Liver (tissue), 2 donors: ENCODE results near the gene CATSPERZ.

Experiments used
- YY1 ChIP-seq: IDR thresholded peaks from 2 replicates; pipeline ENCODE4 v1.6.1; 2016; ENCODE audit warnings: antibody characterized with exemption, mild to moderate bottlenecking
- TF ChIP-seq, protein P1 (sequence below): fragments of 150-350 bp; IDR thresholded peaks from 2 replicates; pipeline ENCODE4 v1.5.1; 2017; ENCODE audit warnings: improper control_type of control experiment, low read depth, low read length; ENCODE audit not compliant: missing input control
- donor health status: healthy.

- TF ChIP-seq, protein P1, sequence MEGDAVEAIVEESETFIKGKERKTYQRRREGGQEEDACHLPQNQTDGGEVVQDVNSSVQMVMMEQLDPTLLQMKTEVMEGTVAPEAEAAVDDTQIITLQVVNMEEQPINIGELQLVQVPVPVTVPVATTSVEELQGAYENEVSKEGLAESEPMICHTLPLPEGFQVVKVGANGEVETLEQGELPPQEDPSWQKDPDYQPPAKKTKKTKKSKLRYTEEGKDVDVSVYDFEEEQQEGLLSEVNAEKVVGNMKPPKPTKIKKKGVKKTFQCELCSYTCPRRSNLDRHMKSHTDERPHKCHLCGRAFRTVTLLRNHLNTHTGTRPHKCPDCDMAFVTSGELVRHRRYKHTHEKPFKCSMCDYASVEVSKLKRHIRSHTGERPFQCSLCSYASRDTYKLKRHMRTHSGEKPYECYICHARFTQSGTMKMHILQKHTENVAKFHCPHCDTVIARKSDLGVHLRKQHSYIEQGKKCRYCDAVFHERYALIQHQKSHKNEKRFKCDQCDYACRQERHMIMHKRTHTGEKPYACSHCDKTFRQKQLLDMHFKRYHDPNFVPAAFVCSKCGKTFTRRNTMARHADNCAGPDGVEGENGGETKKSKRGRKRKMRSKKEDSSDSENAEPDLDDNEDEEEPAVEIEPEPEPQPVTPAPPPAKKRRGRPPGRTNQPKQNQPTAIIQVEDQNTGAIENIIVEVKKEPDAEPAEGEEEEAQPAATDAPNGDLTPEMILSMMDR: no peak
- TF ChIP-seq YY1: no peak
These were observed 9.6 kb upstream of the CATSPERZ start for GRCh38 chr11:64290352-64291261.
